ENCODE results near the gene ATP13A2. TPM values are rescaled to one million over a fixed set of nuclear protein-coding genes. Genes with fewer than 3 reads are reported as not detected.

The ATP13A2 gene
- polyA plus RNA-seq, 1 donor (not counting 4 experiments of a cell fraction or from before 2014, with no cell fraction given) = 19.7 TPM

DNA sequence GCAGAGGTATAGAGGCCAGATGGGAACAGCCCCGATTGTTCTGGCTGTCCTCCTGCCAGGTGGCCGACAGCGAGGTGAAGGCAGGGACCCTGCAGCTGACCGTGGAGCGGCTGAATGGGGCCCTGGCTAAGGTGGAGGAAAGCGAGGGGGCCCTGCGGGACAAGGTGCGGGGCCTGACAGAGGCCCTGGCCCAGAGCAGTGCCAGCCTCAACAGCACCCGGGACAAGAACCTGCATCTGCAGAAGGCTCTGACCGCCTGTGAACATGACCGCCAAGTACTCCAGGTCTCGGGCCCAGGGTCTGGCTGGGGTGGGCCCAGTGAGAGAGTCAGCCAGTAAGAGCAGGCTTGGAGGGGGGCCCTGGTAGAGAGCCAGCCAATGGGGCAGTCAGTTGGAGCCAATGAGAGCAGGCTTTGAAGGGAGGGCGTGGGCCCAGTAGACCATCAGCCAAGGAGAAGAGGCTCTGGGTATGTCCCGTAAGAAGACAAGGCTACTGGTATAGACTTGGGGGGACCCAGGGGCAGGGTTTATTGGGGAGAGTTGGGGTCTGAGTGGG is 42.6 kb downstream of the ATP13A2 start:
- no peak overlapping the region for H3K4me2 ChIP-seq (ENCODE audit: control insufficient read depth, extremely low read depth, insufficient read depth, low read depth, low read length)
- no peak for TF ChIP-seq EZH2 (IDR thresholded peaks at IDR 0.05; ENCODE audit: low read length)
- H3K9me3 ChIP-seq (ENCODE audit: control insufficient read depth, low read depth, low read length) = no peaks in the 10 kb centered on the region
- DNase-seq (ENCODE audit: low read depth, low spot score) (no peak), FAIRE-seq (no peak)
- peaks cover 5% of the 10 kb centered on the region in 2 experiments for H3K36me3 ChIP-seq (ENCODE audit: control insufficient read depth in 2 of 2, extremely low read depth in 1 of 2, insufficient read depth in 2 of 2, low read length in 2 of 2)
- H3K27me3 ChIP-seq (ENCODE audit: control insufficient read depth, extremely low read depth, insufficient read depth, low read length) = no peaks in the 10 kb centered on the region
- no peaks in the 10 kb centered on the region for H3K79me2 ChIP-seq (ENCODE audit: control insufficient read depth, insufficient read depth, low read length)
- no peak overlapping the region for H3K4me3 ChIP-seq (ENCODE audit: control insufficient read depth in 2 of 3, extremely low read depth in 1 of 3, insufficient read depth in 2 of 3, low read depth in 1 of 3, low read length in 3 of 3)
- dilution Hi-C loops (cut with MboI; ENCODE audit: extremely low pct_ligation_motif_present, low sequenced_read_pairs) = no loop called here
- H4K20me1 ChIP-seq (ENCODE audit: control insufficient read depth, extremely low read depth, insufficient read depth, low read length) = no peaks in the 10 kb centered on the region
- no peak overlapping the region for H3K27ac ChIP-seq (ENCODE audit: control insufficient read depth, insufficient read depth, low read length)
- peaks cover 4% of the 10 kb centered on the region for H3K4me1 ChIP-seq (ENCODE audit: control insufficient read depth, extremely low read depth, insufficient read depth, low read length)
- no peak overlapping the region for H3K9ac ChIP-seq (ENCODE audit: control insufficient read depth, extremely low read depth, insufficient read depth, low read length)
- H3K9me1 ChIP-seq (ENCODE audit: control insufficient read depth, extremely low read depth, insufficient read depth, low read length) = no peaks in the 10 kb centered on the region
- H2AFZ ChIP-seq (ENCODE audit: control insufficient read depth, low read length) = no peak overlapping the region

DNA sequence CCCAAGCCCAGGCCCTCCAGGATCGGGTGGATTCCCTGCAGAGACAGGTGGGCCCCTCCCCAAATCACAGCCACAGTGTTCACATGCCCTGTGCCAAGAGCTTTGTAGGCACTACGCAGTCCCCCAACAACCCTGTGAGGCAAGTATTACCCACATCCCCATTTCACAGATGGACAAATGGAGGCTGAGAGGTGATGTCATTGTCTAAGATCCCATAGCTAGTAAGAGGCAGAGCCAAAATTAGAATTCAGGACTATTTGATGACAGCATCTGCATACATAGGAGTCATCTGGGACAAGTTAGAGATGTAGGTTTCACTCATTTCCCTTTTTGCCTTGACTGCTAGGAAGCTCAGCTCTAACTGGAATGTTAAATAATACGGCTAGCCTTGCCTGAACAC is 43.4 kb downstream of the ATP13A2 start:
- Histone ChIP-seq H4K20me1 (ENCODE audit: control insufficient read depth, extremely low read depth, insufficient read depth, low read length) (no peaks in the 10 kb centered on the region), H3K27me3 (ENCODE audit: control insufficient read depth, extremely low read depth, insufficient read depth, low read length) (no peaks in the 10 kb centered on the region), H3K79me2 (ENCODE audit: control insufficient read depth, insufficient read depth, low read length) (no peaks in the 10 kb centered on the region), H3K36me3 (ENCODE audit: control insufficient read depth in 2 of 2, extremely low read depth in 1 of 2, insufficient read depth in 2 of 2, low read length in 2 of 2) (peaks cover 3 to 5% of the 10 kb centered on the region in 2 experiments), H3K9me1 (ENCODE audit: control insufficient read depth, extremely low read depth, insufficient read depth, low read length) (no peaks in the 10 kb centered on the region), H3K4me3 (ENCODE audit: control insufficient read depth in 2 of 3, extremely low read depth in 1 of 3, insufficient read depth in 2 of 3, low read depth in 1 of 3, low read length in 3 of 3) (no peak overlapping the region), H3K27ac (ENCODE audit: control insufficient read depth, insufficient read depth, low read length) (no peak overlapping the region), H3K9me3 (ENCODE audit: control insufficient read depth, low read depth, low read length) (no peaks in the 10 kb centered on the region), H3K4me2 (ENCODE audit: control insufficient read depth, extremely low read depth, insufficient read depth, low read depth, low read length) (no peak overlapping the region), H3K4me1 (ENCODE audit: control insufficient read depth, extremely low read depth, insufficient read depth, low read length) (peaks cover 4% of the 10 kb centered on the region), H2AFZ (ENCODE audit: control insufficient read depth, low read length) (no peak overlapping the region), H3K9ac (ENCODE audit: control insufficient read depth, extremely low read depth, insufficient read depth, low read length) (no peak overlapping the region)
- TF ChIP-seq, protein P1, sequence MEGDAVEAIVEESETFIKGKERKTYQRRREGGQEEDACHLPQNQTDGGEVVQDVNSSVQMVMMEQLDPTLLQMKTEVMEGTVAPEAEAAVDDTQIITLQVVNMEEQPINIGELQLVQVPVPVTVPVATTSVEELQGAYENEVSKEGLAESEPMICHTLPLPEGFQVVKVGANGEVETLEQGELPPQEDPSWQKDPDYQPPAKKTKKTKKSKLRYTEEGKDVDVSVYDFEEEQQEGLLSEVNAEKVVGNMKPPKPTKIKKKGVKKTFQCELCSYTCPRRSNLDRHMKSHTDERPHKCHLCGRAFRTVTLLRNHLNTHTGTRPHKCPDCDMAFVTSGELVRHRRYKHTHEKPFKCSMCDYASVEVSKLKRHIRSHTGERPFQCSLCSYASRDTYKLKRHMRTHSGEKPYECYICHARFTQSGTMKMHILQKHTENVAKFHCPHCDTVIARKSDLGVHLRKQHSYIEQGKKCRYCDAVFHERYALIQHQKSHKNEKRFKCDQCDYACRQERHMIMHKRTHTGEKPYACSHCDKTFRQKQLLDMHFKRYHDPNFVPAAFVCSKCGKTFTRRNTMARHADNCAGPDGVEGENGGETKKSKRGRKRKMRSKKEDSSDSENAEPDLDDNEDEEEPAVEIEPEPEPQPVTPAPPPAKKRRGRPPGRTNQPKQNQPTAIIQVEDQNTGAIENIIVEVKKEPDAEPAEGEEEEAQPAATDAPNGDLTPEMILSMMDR (optimal IDR thresholded peaks at IDR 0.05 in 1 of 3, IDR thresholded peaks at IDR 0.05 in 1 of 3, conservative IDR thresholded peaks at IDR 0.05 in 1 of 3; ENCODE audit: extremely low read depth in 1 of 3, insufficient read depth in 2 of 3, low read length in 3 of 3) = no peak
- TF ChIP-seq EZH2 (IDR thresholded peaks at IDR 0.05; ENCODE audit: low read length) = no peak
- dilution Hi-C loops (cut with MboI; ENCODE audit: extremely low pct_ligation_motif_present, low sequenced_read_pairs) = no loop called here
- DNase-seq (ENCODE audit: low read depth, low spot score) = no peak
- FAIRE-seq = no peak

DNA sequence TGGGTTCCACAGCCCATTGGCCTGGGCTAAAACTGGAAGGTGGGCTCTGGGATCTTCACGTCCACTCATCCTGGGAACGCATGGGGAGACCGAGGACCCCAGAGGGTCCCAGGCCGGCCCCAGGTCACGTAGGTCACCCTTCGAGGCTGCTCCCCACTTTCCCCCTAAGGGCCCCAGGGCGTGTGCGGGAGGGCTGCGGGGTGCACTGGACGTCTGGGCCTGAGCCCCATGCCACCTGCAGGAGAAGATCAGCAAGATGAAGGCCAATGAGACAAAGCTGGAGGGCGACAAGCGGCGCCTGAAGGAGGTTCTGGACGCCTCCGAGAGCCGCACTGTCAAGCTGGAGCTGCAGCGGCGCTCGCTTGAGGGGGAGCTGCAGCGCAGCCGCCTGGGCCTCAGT is 43.8 kb downstream of the ATP13A2 start:
- no peak for TF ChIP-seq EZH2 (IDR thresholded peaks at IDR 0.05; ENCODE audit: low read length)
- TF ChIP-seq, protein P1 (optimal IDR thresholded peaks at IDR 0.05 in 1 of 3, IDR thresholded peaks at IDR 0.05 in 1 of 3, conservative IDR thresholded peaks at IDR 0.05 in 1 of 3; ENCODE audit: extremely low read depth in 1 of 3, insufficient read depth in 2 of 3, low read length in 3 of 3) = no peak
- no peak overlapping the region for H3K4me3 ChIP-seq (ENCODE audit: control insufficient read depth in 2 of 3, extremely low read depth in 1 of 3, insufficient read depth in 2 of 3, low read depth in 1 of 3, low read length in 3 of 3)
- no peak overlapping the region for H3K27ac ChIP-seq (ENCODE audit: control insufficient read depth, insufficient read depth, low read length)
- FAIRE-seq (no peak), DNase-seq (ENCODE audit: low read depth, low spot score) (no peak)
- no peaks in the 10 kb centered on the region for H4K20me1 ChIP-seq (ENCODE audit: control insufficient read depth, extremely low read depth, insufficient read depth, low read length)
- dilution Hi-C loops (cut with MboI; ENCODE audit: extremely low pct_ligation_motif_present, low sequenced_read_pairs) = no loop called here
- no peak overlapping the region for H3K4me2 ChIP-seq (ENCODE audit: control insufficient read depth, extremely low read depth, insufficient read depth, low read depth, low read length)
- H3K36me3 ChIP-seq (ENCODE audit: control insufficient read depth in 2 of 2, extremely low read depth in 1 of 2, insufficient read depth in 2 of 2, low read length in 2 of 2) = peaks cover 5% of the 10 kb centered on the region in 2 experiments
- no peaks in the 10 kb centered on the region for H3K27me3 ChIP-seq (ENCODE audit: control insufficient read depth, extremely low read depth, insufficient read depth, low read length)
- H3K79me2 ChIP-seq (ENCODE audit: control insufficient read depth, insufficient read depth, low read length) = no peaks in the 10 kb centered on the region
- no peak overlapping the region for H3K9ac ChIP-seq (ENCODE audit: control insufficient read depth, extremely low read depth, insufficient read depth, low read length)
- no peaks in the 10 kb centered on the region for H3K9me1 ChIP-seq (ENCODE audit: control insufficient read depth, extremely low read depth, insufficient read depth, low read length)
- H3K4me1 ChIP-seq (ENCODE audit: control insufficient read depth, extremely low read depth, insufficient read depth, low read length) = peaks cover 4% of the 10 kb centered on the region
- H2AFZ ChIP-seq (ENCODE audit: control insufficient read depth, low read length) = no peak overlapping the region
- H3K9me3 ChIP-seq (ENCODE audit: control insufficient read depth, low read depth, low read length) = no peaks in the 10 kb centered on the region

Data from keratinocyte (primary cell).